NOMO-1 (cell line): ENCODE measurements around the gene LONRF3.

Experiments used
- DNase-seq, 2 experiments: peaks; one replicate each; lab custom pipeline; 2025; ENCODE audit not compliant: unreplicated experiment in 2 of 2; lab: John Stamatoyannopoulos, UW

The LONRF3 gene

GRCh38 chrX:118974088-118974907, at the start of gene LONRF3:
TSS of gene LONRF3 (plus strand) at chrX:118974618. CDS start at chrX:118974781, 163 bp downstream.
- peak; percentile 44 to 62 for DNase-seq

GRCh38 chrX:118928151-118928550, 46.3 kb upstream of the LONRF3 start:
- no peak for DNase-seq

GRCh38 chrX:118935352-118935751, 39.1 kb upstream of the LONRF3 start:
- DNase-seq: no peak

- no peak for DNase-seq
These were observed 33.3 kb upstream of the LONRF3 start for GRCh38 chrX:118941147-118941546.

GRCh38 chrX:118943102-118943501, 31.3 kb upstream of the LONRF3 start:
- no peak for DNase-seq

- no peak for DNase-seq
These were observed 28.5 kb upstream of the LONRF3 start for GRCh38 chrX:118945921-118946320.

- peak in 1 of 2 experiments; percentile 1 for DNase-seq
These were observed 26.1 kb upstream of the LONRF3 start for GRCh38 chrX:118948270-118948669.

- DNase-seq: no peak
These were observed 12.4 kb upstream of the LONRF3 start for GRCh38 chrX:118961866-118962560.

- no peak for DNase-seq
These were observed 11.3 kb upstream of the LONRF3 start for GRCh38 chrX:118963159-118963558.

GRCh38 chrX:118964252-118964651, 10.2 kb upstream of the LONRF3 start:
- DNase-seq: no peak

- DNase-seq: no peak
These were observed 9.0 kb upstream of the LONRF3 start for GRCh38 chrX:118965395-118965794.

- DNase-seq: no peak
These were observed 6.4 kb upstream of the LONRF3 start for GRCh38 chrX:118968031-118968430.

GRCh38 chrX:118971552-118971951, 2.9 kb upstream of the LONRF3 start:
- no peak for DNase-seq

- DNase-seq: no peak
These were observed 880 bp upstream of the LONRF3 start for GRCh38 chrX:118973389-118974087.

- DNase-seq: peak; percentile 10 to 28
These were observed 672 bp downstream of the LONRF3 start for GRCh38 chrX:118974908-118975671.

GRCh38 chrX:118975831-118976598, 1.6 kb downstream of the LONRF3 start:
- DNase-seq: peak; percentile 44 to 61

GRCh38 chrX:118976599-118977340, 2.4 kb downstream of the LONRF3 start:
- no peak for DNase-seq

GRCh38 chrX:118977424-118977823, 3.0 kb downstream of the LONRF3 start:
- DNase-seq: no peak

GRCh38 chrX:118978451-118978850, 4.0 kb downstream of the LONRF3 start:
- peak in 1 of 2 experiments; percentile 5 for DNase-seq
